Endothelial cell of umbilical vein (primary cell): ENCODE data around the gene SATB2. TPM values are rescaled to one million over a fixed set of nuclear protein-coding genes. Genes with fewer than 3 reads are reported as not detected.

Source experiments
- BruUV-seq: library from RNA; stranded (reverse); fragments of 400-500 nt; replicated peaks from 2 replicates; lab custom pipeline; 2021; lab: Mats Ljungman, UMichigan
- CTCF ChIA-PET: fragments of 300-600, 350-600 bp; sonication (Branson Sonifier 250); formaldehyde crosslinking; loops from one replicate; lab custom pipeline; 2021; ENCODE audit warnings: antibody characterized with exemption, inconsistent platforms; lab: Charles Lee
- POLR2A ChIA-PET: fragments of 300-600, 350-600 bp; sonication (Branson Sonifier 250); formaldehyde crosslinking; loops from one replicate; lab custom pipeline; 2021; ENCODE audit warnings: antibody characterized with exemption, inconsistent platforms; lab: Charles Lee
- DNase-seq: peaks from one replicate; pipeline ENCODE4 v3.0.0-alpha.2; 2011; ENCODE audit warnings: low read depth, low spot score
- FAIRE-seq: peaks from 2 replicates; lab custom pipeline; 2011; peaks lifted over from hg19 to GRCh38; lab: Jason Lieb, UNC
- H2AFZ ChIP-seq: 2 replicates; pipeline ENCODE4 v1.6.0; 2012; ENCODE audit warnings: low read depth, low read length, control low read depth, inconsistent platforms
- H3K27ac ChIP-seq: 2 replicates; pipeline ENCODE4 v1.5.1; 2011; ENCODE audit warnings: low read depth, mild to moderate bottlenecking, control low read depth, low read length, moderate library complexity; ENCODE audit not compliant: insufficient read depth
- H3K27me3 ChIP-seq, 2 experiments: 2 replicates each; pipeline versions ENCODE4 v1.6.0 to v1.6.1; 2011; ENCODE audit warnings: low read length in 2 of 2, mixed read lengths in 1 of 2; ENCODE audit not compliant: control insufficient read depth in 2 of 2, insufficient read depth in 2 of 2
- H3K36me3 ChIP-seq, 2 experiments: 2 replicates in 1 of 2; 3 replicates in 1 of 2; pipeline ENCODE4 v1.5.1; 2011; ENCODE audit warnings: low read length in 2 of 2, mild to moderate bottlenecking in 1 of 2, moderate library complexity in 1 of 2; ENCODE audit not compliant: control insufficient read depth in 2 of 2, insufficient read depth in 2 of 2; ENCODE audit errors: extremely low read depth in 1 of 2
- H3K4me1 ChIP-seq: 3 replicates; pipeline ENCODE4 v1.5.1; 2011; ENCODE audit warnings: mild to moderate bottlenecking, low read length; ENCODE audit not compliant: control insufficient read depth, insufficient read depth; ENCODE audit errors: extremely low read depth
- H3K4me2 ChIP-seq: 2 replicates; pipeline ENCODE4 v1.6.1; 2011; ENCODE audit warnings: low read length, control low read depth, mixed read lengths; ENCODE audit not compliant: insufficient read depth
- H3K4me3 ChIP-seq, 3 experiments: fragments of 200-600 bp in 1 of 3; sonication (generic), shearing (Covaris generic) in 1 of 3; replicated peaks in 1 of 3; 2 replicates each; pipeline ENCODE4 v1.5.1; 2011 to 2016; ENCODE audit warnings: control low read depth in 3 of 3, low read length in 3 of 3, mild to moderate bottlenecking in 2 of 3, inconsistent platforms in 1 of 3, low read depth in 1 of 3, moderate library complexity in 1 of 3; ENCODE audit not compliant: insufficient read depth in 1 of 3
- H3K79me2 ChIP-seq: 2 replicates; pipeline ENCODE4 v1.6.0; 2012; ENCODE audit warnings: low read length, inconsistent platforms; ENCODE audit not compliant: control insufficient read depth, insufficient read depth
- H3K9ac ChIP-seq: replicated peaks from 2 replicates; pipeline ENCODE3; 2011; ENCODE audit warnings: low read length, control low read depth; ENCODE audit not compliant: insufficient read depth; ENCODE audit errors: extremely low read depth
- H3K9me1 ChIP-seq: replicated peaks from 3 replicates; pipeline ENCODE4 v1.6.0; 2011; ENCODE audit warnings: mild to moderate bottlenecking, low read length; ENCODE audit not compliant: control insufficient read depth, insufficient read depth; ENCODE audit errors: extremely low read depth
- H3K9me3 ChIP-seq: replicated peaks from 2 replicates; pipeline ENCODE4 v1.5.1; 2012; ENCODE audit warnings: low read length, inconsistent platforms; ENCODE audit not compliant: control insufficient read depth, insufficient read depth
- H4K20me1 ChIP-seq: replicated peaks from 2 replicates; pipeline ENCODE3; 2011; ENCODE audit warnings: mild to moderate bottlenecking, low read length; ENCODE audit not compliant: control insufficient read depth, insufficient read depth; ENCODE audit errors: extremely low read depth
- EZH2 ChIP-seq: IDR thresholded peaks from 2 replicates; pipeline ENCODE4 v1.6.1; 2012; ENCODE audit warnings: borderline replicate concordance, low read depth, mild to moderate bottlenecking, moderate library complexity, low read length, inconsistent platforms; ENCODE audit not compliant: severe bottlenecking
- FOS ChIP-seq: IDR thresholded peaks from 2 replicates; pipeline ENCODE4 v1.6.1; 2011; ENCODE audit warnings: mild to moderate bottlenecking, low read length, moderate library complexity, borderline replicate concordance; ENCODE audit not compliant: insufficient read depth
- GATA2 ChIP-seq: IDR thresholded peaks from 2 replicates; pipeline ENCODE4 v1.7.0; 2011; ENCODE audit warnings: low read depth, mild to moderate bottlenecking, moderate library complexity, mixed read lengths, low read length; ENCODE audit not compliant: insufficient read length, insufficient read depth
- JUN ChIP-seq: IDR thresholded peaks from 2 replicates; pipeline ENCODE4 v1.6.1; 2011; ENCODE audit warnings: borderline replicate concordance, low read depth; ENCODE audit not compliant: insufficient read length, insufficient read depth
- MYC ChIP-seq: IDR thresholded peaks from one replicate; pipeline ENCODE4 v1.6.1; 2011; ENCODE audit warnings: mild to moderate bottlenecking, low read depth, low read length
- POLR2A ChIP-seq: IDR thresholded peaks from 2 replicates; pipeline ENCODE4 v1.6.1; 2012; ENCODE audit warnings: low read depth, mild to moderate bottlenecking, control low read depth, low read length
- POLR2AphosphoS5 ChIP-seq: IDR thresholded peaks from 2 replicates; pipeline ENCODE4 v1.6.1; 2012; ENCODE audit warnings: low read depth, mild to moderate bottlenecking, control low read depth, low read length, moderate library complexity; ENCODE audit not compliant: insufficient read depth
- dilution Hi-C: fragments of 300-500 bp; cut with MboI; formaldehyde crosslinking; loops from one replicate; pipeline ENCODE4 v1.15.0; 2019; ENCODE audit warnings: low sequenced_read_pairs; ENCODE audit not compliant: extremely low pct_ligation_motif_present
- intact Hi-C: fragments of 100-400 bp; cut with micrococcal nuclease; formaldehyde crosslinking; loops from one replicate; pipeline ENCODE4 v1.10.0; 2022
- polyA plus RNA-seq, 4 experiments: library from polyadenylated mRNA; depleted of rRNA in 3 of 4; stranded (reverse) in 3 of 4; unstranded in 1 of 4; fragments of >200 nt; gene quantifications; 2 replicates each; pipeline versions ENCODE4 v1.2.1 to v1.2.3, GENCODE V29; 2011 to 2012; ENCODE audit warnings: missing spikeins in 1 of 4
- total RNA-seq: library from RNA; stranded (reverse); gene quantifications from 2 replicates; pipeline ENCODE4 v1.2.3, GENCODE V29; 2021
- TF ChIP-seq, protein P1 (sequence below), 2 donors: IDR thresholded peaks; 1 replicate in 1 of 2; 2 replicates in 1 of 2; pipeline ENCODE4 v1.5.1; 2011; ENCODE audit warnings: low read length in 2 of 2, mild to moderate bottlenecking in 2 of 2, moderate library complexity in 2 of 2, control low read depth in 1 of 2, inconsistent platforms in 1 of 2, low read depth in 1 of 2; ENCODE audit not compliant: insufficient read depth in 1 of 2; ENCODE audit errors: extremely low read depth in 1 of 2
- TF ChIP-seq, protein P2 (sequence below): IDR thresholded peaks from 2 replicates; pipeline ENCODE4 v1.6.1; 2011; ENCODE audit not compliant: insufficient read depth, insufficient read length

Gene SATB2
- total and polyA plus RNA-seq, 2 donors (not counting 3 experiments of a cell fraction or from before 2014, with no cell fraction given), result 0.47 to 1.1 TPM

DNA sequence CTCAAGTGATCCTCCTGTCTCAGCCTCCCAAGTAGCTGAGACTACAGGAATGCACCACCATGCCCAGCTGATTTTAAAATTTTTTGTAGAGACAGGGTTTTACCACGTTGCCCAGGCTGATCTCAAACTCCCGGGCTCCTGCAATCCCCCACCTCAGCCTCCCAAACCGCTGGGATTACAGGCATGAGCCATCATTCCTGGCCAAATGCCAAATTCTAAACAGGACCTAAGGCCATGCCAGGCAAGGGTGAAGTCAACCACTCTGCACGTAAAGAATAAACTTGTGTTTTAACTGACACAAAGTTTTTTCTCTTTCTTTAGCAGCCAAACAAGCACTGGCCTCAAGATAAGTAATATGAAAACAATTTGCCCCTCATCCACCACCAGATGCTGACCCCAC lies 37.4 kb upstream of the SATB2 start:
- no peak overlapping the region for H3K9ac ChIP-seq
- no peaks in the 10 kb centered on the region for H3K9me1 ChIP-seq
- H3K4me3 ChIP-seq, result no peak overlapping the region
- no peaks in the 10 kb centered on the region for H3K79me2 ChIP-seq
- intact Hi-C loops, result no loop called here
- POLR2A ChIA-PET, result no interaction called here
- DNase-seq, result no peak
- CTCF ChIA-PET, result interaction anchor here (0.9 to 1.4 kb wide), 2 partner anchors 10 to 1182 kb away, joined by 3 read pairs; no protein-coding TSS in a partner anchor
- no peak overlapping the region for H3K27ac ChIP-seq
- H3K9me3 ChIP-seq, result no peaks in the 10 kb centered on the region
- no peaks in the 10 kb centered on the region for H3K4me1 ChIP-seq
- no peaks in the 10 kb centered on the region for H3K36me3 ChIP-seq
- H2AFZ ChIP-seq, result no peak overlapping the region
- no peaks in the 10 kb centered on the region for H4K20me1 ChIP-seq
- TF ChIP-seq GATA2, result no peak
- TF ChIP-seq, protein P1, sequence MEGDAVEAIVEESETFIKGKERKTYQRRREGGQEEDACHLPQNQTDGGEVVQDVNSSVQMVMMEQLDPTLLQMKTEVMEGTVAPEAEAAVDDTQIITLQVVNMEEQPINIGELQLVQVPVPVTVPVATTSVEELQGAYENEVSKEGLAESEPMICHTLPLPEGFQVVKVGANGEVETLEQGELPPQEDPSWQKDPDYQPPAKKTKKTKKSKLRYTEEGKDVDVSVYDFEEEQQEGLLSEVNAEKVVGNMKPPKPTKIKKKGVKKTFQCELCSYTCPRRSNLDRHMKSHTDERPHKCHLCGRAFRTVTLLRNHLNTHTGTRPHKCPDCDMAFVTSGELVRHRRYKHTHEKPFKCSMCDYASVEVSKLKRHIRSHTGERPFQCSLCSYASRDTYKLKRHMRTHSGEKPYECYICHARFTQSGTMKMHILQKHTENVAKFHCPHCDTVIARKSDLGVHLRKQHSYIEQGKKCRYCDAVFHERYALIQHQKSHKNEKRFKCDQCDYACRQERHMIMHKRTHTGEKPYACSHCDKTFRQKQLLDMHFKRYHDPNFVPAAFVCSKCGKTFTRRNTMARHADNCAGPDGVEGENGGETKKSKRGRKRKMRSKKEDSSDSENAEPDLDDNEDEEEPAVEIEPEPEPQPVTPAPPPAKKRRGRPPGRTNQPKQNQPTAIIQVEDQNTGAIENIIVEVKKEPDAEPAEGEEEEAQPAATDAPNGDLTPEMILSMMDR (IDR thresholded peaks at IDR 0.05; ENCODE audit: extremely low read depth in 1 of 2, insufficient read depth in 1 of 2, low read depth in 1 of 2, low read length in 2 of 2), result no peak
- no peak for TF ChIP-seq POLR2AphosphoS5
- TF ChIP-seq JUN, result no peak
- no peak for TF ChIP-seq POLR2A
- no peak for TF ChIP-seq MYC
- TF ChIP-seq FOS, result no peak
- TF ChIP-seq EZH2, result no peak
- TF ChIP-seq, protein P2, sequence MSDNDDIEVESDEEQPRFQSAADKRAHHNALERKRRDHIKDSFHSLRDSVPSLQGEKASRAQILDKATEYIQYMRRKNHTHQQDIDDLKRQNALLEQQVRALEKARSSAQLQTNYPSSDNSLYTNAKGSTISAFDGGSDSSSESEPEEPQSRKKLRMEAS, result no peak
- no peak for FAIRE-seq
- dilution Hi-C loops, result no loop called here
- H3K27me3 ChIP-seq, result no peaks in the 10 kb centered on the region
- BruUV-seq, result no TSS peak
- no peak overlapping the region for H3K4me2 ChIP-seq
